HCT116 (cell line): ENCODE measurements around the gene TRIM29.

ENCODE experiments used
- EZH2 ChIP-seq: fragments of 200-600 bp; sonication (generic); IDR thresholded peaks from 2 replicates; pipeline ENCODE4 v1.6.1; 2017; ENCODE audit warnings: antibody characterized with exemption, mixed run types
- RAD21 ChIP-seq: IDR thresholded peaks from 2 replicates; pipeline ENCODE4 v1.6.1; 2012; ENCODE audit warnings: low read depth, mild to moderate bottlenecking
- SRF ChIP-seq: IDR thresholded peaks from 2 replicates; pipeline ENCODE4 v1.6.1; 2012; ENCODE audit warnings: low read depth
- ZNF274 ChIP-seq: fragments of 200-500 bp; sonication (Bioruptor generic); IDR thresholded peaks from 2 replicates; pipeline ENCODE4 v1.6.1; 2014; ENCODE audit warnings: mild to moderate bottlenecking, low read depth, low read length, inconsistent platforms
- TF ChIP-seq, protein P1 (sequence below), 3 experiments: fragments of 200-600 bp in 1 of 3; sonication (generic) in 1 of 3; IDR thresholded peaks in 2 of 3; conservative IDR thresholded peaks in 1 of 3; 2 replicates each; pipeline ENCODE4 v1.5.1; 2012 to 2017; ENCODE audit warnings: low read depth in 2 of 3, low read length in 2 of 3, antibody characterized with exemption in 1 of 3, borderline replicate concordance in 1 of 3, control low read depth in 1 of 3, mild to moderate bottlenecking in 1 of 3, mixed read lengths in 1 of 3, mixed run types in 1 of 3, moderate library complexity in 1 of 3; ENCODE audit not compliant: insufficient read depth in 1 of 3

DNA sequence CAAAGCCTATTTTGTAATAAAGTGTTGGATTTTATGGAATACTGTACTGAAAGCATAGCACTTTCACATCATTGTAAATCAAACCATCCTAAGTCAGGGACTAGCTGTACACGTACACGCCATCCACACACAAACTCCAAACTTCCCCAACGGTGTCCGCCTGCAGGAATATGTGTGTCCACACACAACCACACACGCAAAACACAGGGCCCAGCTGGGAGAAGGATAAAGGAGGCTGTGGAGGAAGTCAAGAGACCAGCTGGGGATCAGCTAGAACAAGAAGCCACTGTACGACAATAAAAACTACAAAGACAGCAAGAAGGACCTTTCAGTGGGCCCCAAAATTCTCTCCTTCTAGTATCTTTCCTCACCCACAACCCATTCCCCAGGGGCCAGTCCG, 1.6 kb downstream of the TRIM29 start:
- no peak for TF ChIP-seq RAD21
- TF ChIP-seq, protein P1, sequence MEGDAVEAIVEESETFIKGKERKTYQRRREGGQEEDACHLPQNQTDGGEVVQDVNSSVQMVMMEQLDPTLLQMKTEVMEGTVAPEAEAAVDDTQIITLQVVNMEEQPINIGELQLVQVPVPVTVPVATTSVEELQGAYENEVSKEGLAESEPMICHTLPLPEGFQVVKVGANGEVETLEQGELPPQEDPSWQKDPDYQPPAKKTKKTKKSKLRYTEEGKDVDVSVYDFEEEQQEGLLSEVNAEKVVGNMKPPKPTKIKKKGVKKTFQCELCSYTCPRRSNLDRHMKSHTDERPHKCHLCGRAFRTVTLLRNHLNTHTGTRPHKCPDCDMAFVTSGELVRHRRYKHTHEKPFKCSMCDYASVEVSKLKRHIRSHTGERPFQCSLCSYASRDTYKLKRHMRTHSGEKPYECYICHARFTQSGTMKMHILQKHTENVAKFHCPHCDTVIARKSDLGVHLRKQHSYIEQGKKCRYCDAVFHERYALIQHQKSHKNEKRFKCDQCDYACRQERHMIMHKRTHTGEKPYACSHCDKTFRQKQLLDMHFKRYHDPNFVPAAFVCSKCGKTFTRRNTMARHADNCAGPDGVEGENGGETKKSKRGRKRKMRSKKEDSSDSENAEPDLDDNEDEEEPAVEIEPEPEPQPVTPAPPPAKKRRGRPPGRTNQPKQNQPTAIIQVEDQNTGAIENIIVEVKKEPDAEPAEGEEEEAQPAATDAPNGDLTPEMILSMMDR (IDR thresholded peaks at IDR 0.05 in 2 of 3, conservative IDR thresholded peaks at IDR 0.05 in 1 of 3; ENCODE audit: borderline replicate concordance in 1 of 3, insufficient read depth in 1 of 3, low read depth in 2 of 3, low read length in 2 of 3) = no peak
- TF ChIP-seq EZH2 = no peak
- no peak for TF ChIP-seq ZNF274
- TF ChIP-seq SRF = no peak
